ENCODE measurements around the gene VSIR. TPM values are rescaled to one million over a fixed set of nuclear protein-coding genes. Genes with fewer than 3 reads are reported as not detected.

The VSIR gene
- total RNA-seq, 2 donors from 2014 or later, result 41.2 to 42.8 TPM

GRCh38 chr10:71809628-71810027 is 36.3 kb upstream of the VSIR start:
- no peak overlapping the region for H3K27ac ChIP-seq
- H3K27me3 ChIP-seq, result no peaks in the 10 kb centered on the region
- H3K36me3 ChIP-seq, result no peaks in the 10 kb centered on the region
- no peaks in the 10 kb centered on the region for H3K9me3 ChIP-seq
- peaks cover 3% of the 10 kb centered on the region for H3K4me1 ChIP-seq
- intact Hi-C loops (cut with DNase I), result loop anchor here (5.0 to 10.0 kb wide), 3 partner anchors 105 to 497 kb away; no protein-coding TSS in a partner anchor
- TF ChIP-seq CTCF (IDR thresholded peaks at IDR 0.05), result no peak
- no peak overlapping the region for H3K4me3 ChIP-seq
- no peak for DNase-seq
- H3K9ac ChIP-seq (ENCODE audit: low read depth in 2 of 2, low read length in 2 of 2), result no peak overlapping the region

GRCh38 chr10:71807557-71808510 is 34.5 kb upstream of the VSIR start:
- intact Hi-C loops (cut with DNase I), result no loop called here
- H3K27me3 ChIP-seq, result no peaks in the 10 kb centered on the region
- H3K27ac ChIP-seq, result no peak overlapping the region
- H3K36me3 ChIP-seq, result no peaks in the 10 kb centered on the region
- peaks cover 3% of the 10 kb centered on the region for H3K4me1 ChIP-seq
- H3K9ac ChIP-seq (ENCODE audit: low read depth in 2 of 2, low read length in 2 of 2), result no peak overlapping the region
- H3K4me3 ChIP-seq, result no peak overlapping the region
- TF ChIP-seq CTCF (IDR thresholded peaks at IDR 0.05), result no peak
- peak; percentile 18 for DNase-seq
- no peaks in the 10 kb centered on the region for H3K9me3 ChIP-seq

- Histone ChIP-seq H3K36me3 (no peaks in the 10 kb centered on the region), H3K27me3 (no peaks in the 10 kb centered on the region), H3K9ac (ENCODE audit: low read depth in 2 of 2, low read length in 2 of 2) (no peak overlapping the region), H3K4me3 (no peak overlapping the region), H3K9me3 (no peaks in the 10 kb centered on the region), H3K4me1 (peaks cover 3% of the 10 kb centered on the region), H3K27ac (peak overlapping the region; percentile 74)
- TF ChIP-seq CTCF (IDR thresholded peaks at IDR 0.05), result no peak
- intact Hi-C loops (cut with DNase I), result no loop called here
- DNase-seq, result peak; percentile 33
Measured at GRCh38 chr10:71806704-71807556, 33.6 kb upstream of the VSIR start.

DNA sequence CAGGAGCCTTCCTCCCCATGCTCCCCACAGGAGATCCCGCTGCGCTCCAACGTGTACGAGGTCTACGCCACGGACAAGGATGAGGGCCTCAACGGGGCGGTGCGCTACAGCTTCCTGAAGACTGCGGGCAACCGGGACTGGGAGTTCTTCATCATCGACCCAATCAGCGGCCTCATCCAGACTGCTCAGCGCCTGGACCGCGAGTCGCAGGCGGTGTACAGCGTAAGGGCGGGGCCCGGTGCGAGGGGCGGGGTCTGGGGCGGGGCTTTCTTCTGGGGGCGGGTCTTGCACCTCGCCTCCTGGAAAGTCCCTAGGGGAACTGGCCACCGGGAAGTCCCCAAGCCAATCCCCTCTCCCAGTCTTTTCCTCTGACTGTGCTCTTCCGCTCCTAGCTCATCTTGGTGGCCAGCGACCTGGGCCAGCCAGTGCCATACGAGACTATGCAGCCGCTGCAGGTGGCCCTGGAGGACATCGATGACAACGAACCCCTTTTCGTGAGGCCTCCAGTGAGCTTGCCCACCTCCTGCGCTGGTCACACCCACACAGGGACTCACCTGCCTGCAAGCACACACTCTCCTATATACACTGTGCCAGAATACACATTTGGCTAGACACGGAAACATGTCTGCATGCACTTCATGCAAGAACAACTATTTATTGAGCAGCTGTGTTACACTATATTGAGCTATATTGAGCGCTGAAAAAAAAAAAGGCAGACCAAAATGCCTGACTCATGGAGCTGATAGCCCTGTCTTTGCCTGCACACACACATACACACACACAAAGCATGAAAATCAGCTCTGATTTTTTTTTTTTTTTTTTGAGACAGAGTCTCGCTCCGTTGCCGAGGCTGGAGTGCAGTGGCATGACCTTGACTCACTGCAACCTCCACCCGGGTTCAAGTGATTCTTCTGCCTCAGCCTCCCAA is 32.7 kb upstream of the VSIR start:
- peak; percentile 84 for DNase-seq
- no peak for TF ChIP-seq CTCF (IDR thresholded peaks at IDR 0.05)
- H3K27me3 ChIP-seq, result no peaks in the 10 kb centered on the region
- intact Hi-C loops (cut with DNase I), result no loop called here
- H3K27ac ChIP-seq, result peak overlapping the region; percentile 74
- H3K9ac ChIP-seq (ENCODE audit: low read depth in 2 of 2, low read length in 2 of 2), result no peak overlapping the region
- H3K4me3 ChIP-seq, result no peak overlapping the region
- peaks cover 3% of the 10 kb centered on the region for H3K4me1 ChIP-seq
- no peaks in the 10 kb centered on the region for H3K9me3 ChIP-seq
- H3K36me3 ChIP-seq, result no peaks in the 10 kb centered on the region

Data from colonic mucosa (tissue), 4 donors.